ENCODE data around the gene GNB4.

GNB4 gene

DNA sequence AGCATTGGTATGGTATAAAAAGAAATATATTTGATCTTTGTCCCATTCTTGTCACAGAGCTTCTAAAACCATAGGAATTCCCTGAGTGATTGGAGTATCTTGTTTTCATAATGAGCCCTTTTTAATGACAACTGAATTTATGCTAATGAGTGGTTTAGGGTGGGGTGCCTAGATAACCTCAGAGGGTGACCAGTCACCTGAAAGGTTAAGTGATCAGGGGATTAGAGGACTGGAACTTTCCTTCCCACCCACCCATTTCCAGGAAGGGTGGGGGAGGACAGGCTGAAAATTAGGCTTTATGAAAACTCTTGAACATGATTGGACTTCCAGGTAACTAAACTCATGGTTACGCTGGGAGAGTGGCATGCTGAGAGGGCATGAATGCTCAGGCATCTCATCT, 95.3 kb downstream of the GNB4 start:
- DNase-seq (ENCODE audit: low read depth) = no peak

DNA sequence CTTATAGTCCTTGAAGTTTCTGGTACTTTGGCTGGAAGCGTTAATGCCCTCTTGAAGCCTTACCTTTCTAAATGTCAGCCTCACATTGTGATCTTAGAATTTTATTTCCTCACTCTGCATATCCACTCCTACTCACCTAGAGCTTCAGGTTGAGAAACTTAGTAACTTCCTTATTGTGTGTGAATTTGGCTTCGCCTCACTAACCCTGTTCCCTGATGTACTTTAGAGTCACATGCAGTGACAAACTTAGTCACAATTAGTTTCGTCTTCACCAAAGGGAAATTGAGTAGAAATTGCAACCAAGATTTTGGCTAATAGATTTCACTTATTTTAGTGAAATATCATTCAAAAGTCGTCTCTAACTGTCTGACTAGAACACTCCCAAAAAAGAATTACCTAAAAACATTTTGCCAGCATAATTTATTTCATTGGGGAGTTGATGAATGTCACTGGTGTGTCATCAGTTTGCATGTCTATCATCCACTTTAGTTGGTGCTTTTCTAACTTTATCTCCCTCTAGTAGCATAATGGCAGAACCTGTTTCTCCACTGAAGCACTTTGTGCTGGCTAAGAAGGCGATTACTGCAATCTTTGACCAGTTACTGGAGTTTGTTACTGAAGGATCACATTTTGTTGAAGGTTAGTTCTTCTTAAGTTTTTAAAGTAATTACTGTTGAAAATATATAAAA, 102.8 kb downstream of the GNB4 start:
- no peak for DNase-seq (ENCODE audit: low read depth)

DNA sequence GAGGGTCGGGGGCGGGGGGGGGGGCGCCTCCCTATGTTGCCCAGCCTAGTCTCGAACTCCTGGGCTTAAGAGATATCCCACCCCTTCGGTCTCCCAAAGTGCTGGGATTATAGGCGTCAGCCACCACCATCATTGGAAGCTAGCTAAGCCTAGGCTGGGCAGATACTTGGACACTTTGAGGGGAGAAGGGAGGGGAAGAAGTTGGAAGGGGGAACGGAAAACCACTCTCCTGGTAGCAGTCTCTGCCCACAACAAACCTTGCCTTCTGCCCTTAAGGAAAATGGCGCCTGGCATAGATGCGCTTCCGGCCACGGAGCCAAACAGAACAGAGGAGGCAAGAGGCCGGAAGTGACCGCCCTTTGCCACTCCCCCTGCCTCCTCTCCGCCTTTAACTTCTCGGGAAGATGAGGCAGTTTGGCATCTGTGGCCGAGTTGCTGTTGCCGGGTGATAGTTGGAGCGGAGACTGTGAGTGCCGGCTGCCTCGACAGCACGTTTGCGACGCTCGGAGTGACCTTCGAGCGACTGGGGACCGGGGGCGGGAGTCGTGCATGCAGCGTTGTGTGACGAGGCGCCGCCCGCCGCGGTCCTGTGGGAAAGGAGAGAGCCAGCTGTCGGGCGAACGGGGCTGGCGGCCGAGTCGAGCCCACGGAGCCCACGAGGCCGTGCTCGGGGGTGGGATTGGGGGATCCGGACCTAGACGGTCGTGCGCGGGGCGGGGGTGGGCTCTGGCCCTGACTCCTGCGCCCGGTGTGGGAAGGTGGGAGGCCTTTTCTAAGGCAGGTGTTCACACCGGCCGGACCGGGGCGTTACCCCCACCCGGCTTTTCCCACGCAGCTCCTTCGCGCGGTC, 103.7 kb downstream of the GNB4 start, which contains the start of gene MFN1:
Gene MFN1, plus strand, starts transcription at position 365 of the 850 bp plus-strand sequence. CDS start 1,143 bp downstream, outside the sequence.
- peak; percentile 79 for DNase-seq (ENCODE audit: low read depth)

Data from stimulated activated CD8-positive, alpha-beta memory T cell treated with anti-CD3 and anti-CD28 coated beads, Interleukin-4, amount 100 ng/mL, for 24 hours (primary cell).